Prostate gland (tissue), 2 donors: ENCODE data around the gene LMBRD1.

ENCODE experiments used
- CTCF ChIP-seq, 4 experiments: fragments of 200-600 bp in 2 of 4; fragments of 450-650 bp in 2 of 4; sonication (generic) in 2 of 4; IDR thresholded peaks; 1 replicate in 3 of 4; 2 replicates in 1 of 4; pipeline ENCODE4 v1.5.1; 2016 to 2019; ENCODE audit warnings: antibody characterized with exemption in 4 of 4, mild to moderate bottlenecking in 2 of 4, moderate library complexity in 2 of 4
- POLR2A ChIP-seq: fragments of 450-650 bp; IDR thresholded peaks from one replicate; pipeline ENCODE4 v1.6.1; 2016; ENCODE audit warnings: antibody characterized with exemption, mild to moderate bottlenecking

GRCh38 chr6:69758214-69758613, 38.6 kb downstream of the LMBRD1 start:
- TF ChIP-seq POLR2A = no peak
- no peak for TF ChIP-seq CTCF (IDR thresholded peaks at IDR 0.05)
